Inflammatory macrophage treated with lipopolysaccharide for 1 hour (primary cell): Measurements from ENCODE around the gene APOA5.
A peak's percentile ranks its signal among the peaks of the same experiment; 100 is the strongest.

Experiments
- DNase-seq, 2 donors: peaks; one replicate each; pipeline ENCODE4 v3.0.0-alpha.2; 2020 to 2022

APOA5 gene

DNA sequence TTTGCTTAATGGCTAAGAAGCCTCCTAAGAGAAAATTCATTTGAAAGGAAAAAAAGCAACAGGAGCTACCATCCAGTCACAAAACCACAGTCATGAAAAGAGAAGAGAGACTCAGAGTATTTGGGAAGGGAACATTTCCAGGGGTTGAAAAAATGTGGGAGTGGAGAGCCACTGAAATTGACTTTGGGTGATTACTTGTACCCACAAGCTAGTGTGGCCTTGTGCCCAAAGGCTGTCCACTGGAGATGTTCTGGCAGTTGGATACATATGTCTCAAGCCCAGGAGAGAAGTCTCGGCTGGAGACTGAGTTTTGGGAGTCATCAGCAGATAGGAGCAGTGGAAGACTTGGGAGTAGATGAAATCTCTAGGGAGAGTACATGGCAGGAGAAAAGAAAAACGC, 3.2 kb upstream of the APOA5 start:
- DNase-seq: no peak

- peak in 1 of 2 donors; percentile 9 for DNase-seq
Measured at GRCh38 chr11:116793772-116794097, 2.1 kb upstream of the APOA5 start.

- DNase-seq: no peak
Measured at GRCh38 chr11:116792869-116793771, 1.4 kb upstream of the APOA5 start.

- DNase-seq: no peak
Measured at GRCh38 chr11:116792144-116792868, 627 bp upstream of the APOA5 start.

GRCh38 chr11:116791002-116791812, 472 bp downstream of the APOA5 start:
- peak; percentile 44 to 85 for DNase-seq

GRCh38 chr11:116790167-116791001, 1.3 kb downstream of the APOA5 start:
- DNase-seq: no peak

DNA sequence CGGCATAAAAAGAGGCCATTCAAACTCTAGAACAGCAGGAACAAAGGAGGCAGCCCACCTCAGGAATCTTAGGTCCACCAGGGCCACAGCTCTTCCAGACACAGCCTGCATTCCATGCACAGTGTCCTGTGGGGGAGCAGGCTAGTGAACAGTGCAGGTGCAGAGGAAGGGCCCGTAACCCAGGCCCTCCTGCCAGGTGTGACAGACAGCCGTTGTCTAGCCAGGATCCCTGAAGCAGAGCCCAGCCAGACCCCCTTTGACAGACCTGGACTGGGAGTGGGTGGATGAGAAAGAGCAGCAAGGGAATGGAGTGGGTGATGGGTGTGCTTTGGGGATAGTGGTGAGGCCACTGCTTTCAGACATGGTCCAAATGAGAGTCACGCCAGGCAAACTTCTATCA, 2.7 kb downstream of the APOA5 start:
- DNase-seq: no peak

GRCh38 chr11:116788534-116788933, 3.1 kb downstream of the APOA5 start:
- no peak for DNase-seq

DNA sequence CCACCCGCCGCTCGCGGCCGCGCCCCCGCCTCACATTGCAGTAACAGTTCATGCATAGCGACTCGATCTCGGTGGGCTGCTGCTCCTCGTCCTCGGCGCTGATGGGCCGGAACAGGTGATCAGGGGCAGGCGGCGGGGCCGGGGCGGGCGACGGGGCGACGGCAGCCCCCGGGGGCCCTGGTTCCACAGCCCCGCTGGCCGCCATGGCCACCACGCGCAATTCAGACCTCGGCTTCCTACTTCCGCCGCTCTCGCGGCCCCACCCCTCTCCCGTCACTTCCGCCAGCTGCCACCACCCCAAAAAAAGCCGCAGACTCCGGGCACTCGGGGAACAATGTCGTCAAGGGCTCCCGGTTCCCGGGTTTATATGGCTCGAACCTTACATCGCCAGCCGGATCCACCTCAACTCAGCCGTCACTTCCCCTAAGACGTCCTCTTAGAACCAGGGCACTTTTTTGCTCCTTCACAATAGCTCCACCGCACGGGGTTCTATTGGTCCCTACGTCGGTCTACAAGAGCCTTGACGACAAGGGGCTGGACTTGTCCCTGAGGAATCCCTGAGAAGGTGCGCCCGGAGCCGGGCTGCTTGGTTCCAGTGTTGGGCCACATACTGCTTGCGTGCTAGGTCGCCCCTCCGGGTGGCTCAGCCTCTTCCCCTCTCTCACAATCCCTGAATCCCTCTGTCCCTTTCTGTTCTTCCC, 3.7 kb downstream of the APOA5 start, which contains the start of gene ZPR1:
Gene ZPR1, minus strand, starts transcription at position 238 of the 701 bp plus-strand sequence. Its CDS starts 33 bp downstream, at position 205.
- DNase-seq: peak; percentile 69 to 85

- DNase-seq: no peak
Measured at GRCh38 chr11:116787436-116787785, 4.3 kb downstream of the APOA5 start.

DNA sequence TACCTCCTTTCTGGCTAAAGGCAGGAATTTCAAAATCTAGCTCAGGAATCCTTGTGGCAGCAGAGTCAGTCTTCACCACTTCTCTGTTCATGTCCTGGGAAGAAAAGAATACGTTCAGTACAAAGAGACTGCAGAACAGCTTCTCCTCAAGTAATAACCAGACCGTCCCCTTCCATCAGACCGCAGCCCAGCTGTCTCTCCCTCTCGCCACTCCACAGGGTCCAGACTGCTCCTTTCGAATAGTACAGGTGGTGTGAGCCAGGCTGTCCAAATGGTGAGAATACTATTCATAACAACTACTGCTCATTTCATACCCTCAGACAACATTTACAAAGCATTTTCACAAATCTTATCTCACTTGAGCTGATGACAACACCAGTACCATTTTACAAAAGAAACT, 4.7 kb downstream of the APOA5 start:
- DNase-seq: no peak

DNA sequence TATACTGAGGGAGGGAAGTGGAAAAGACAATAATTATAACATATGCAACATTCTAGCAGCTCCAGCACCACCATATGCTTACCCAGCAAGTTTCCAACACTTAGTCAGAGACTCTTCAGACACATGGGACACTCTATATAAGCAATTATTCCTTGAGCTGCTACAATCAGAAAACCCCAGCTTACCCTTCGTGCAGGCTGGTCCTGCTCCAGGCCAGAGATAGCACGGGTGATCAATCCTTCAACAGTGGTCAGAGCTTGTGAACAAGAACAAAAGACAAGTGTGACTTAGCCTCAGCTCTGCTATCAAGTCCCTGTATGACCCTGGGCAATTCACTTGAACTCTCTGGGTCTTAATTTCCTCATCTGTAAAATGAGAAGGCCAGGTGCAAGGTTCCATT, 5.4 kb downstream of the APOA5 start:
- DNase-seq: no peak

DNA sequence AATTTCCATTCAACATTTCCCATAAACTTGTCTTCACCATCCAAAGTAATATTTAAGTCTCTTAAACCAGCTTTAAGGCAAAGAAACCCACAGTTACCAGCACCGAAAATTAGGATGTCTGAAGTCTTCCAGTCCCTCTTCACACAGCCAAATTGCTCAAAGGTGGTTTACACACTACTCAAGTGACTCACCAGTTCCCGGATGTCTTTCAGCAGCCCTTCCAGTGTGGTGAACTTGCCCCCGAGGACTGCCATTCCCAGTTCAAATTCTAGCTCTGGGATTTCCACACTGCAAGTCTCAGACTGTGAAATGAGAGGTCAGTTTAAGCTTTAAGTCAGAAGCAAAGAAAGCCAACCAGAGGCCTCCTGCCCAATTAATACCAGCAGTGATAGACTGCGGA, 9.0 kb downstream of the APOA5 start:
- DNase-seq: no peak

DNA sequence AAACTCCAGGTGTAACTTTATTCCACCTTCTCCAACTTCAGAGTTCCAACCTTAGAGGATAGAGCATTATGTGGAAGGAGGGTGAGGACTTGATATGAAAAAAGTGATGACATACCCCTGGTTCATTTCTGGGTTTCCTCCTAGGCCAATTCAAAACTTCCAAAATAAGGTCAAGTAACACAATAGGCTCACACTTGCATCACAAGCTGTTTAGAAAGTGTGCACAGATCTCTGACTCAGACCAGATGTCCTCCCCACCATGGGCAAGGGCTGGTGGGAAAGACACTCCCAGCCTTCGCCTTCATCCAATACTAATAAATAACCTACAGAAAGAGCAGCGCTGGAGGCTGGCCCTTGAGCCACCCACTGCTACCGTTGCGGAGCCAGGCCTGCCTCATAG, 13.1 kb downstream of the APOA5 start:
- no peak for DNase-seq

GRCh38 chr11:116777056-116777455, 14.6 kb downstream of the APOA5 start:
- DNase-seq: no peak

GRCh38 chr11:116776522-116776984, 15.1 kb downstream of the APOA5 start:
- DNase-seq: no peak

DNA sequence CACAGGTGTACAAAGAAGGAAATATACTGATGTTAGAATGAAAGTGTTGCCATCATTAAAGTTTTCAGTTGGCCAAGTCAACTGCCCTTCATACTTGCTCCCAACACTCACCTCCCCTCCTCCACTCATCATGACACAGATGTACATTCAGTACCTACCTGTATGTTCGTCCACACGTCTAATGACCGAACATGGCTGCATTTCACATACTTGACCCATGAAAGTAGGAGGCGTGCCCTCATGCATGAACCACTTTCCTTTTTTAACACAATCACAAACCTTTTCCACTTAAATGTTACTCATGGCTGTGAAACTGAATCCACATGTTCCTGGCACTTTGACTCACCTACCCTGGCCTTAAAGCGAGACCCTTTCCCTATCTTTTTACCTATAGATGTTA, 15.7 kb downstream of the APOA5 start:
- no peak for DNase-seq

DNA sequence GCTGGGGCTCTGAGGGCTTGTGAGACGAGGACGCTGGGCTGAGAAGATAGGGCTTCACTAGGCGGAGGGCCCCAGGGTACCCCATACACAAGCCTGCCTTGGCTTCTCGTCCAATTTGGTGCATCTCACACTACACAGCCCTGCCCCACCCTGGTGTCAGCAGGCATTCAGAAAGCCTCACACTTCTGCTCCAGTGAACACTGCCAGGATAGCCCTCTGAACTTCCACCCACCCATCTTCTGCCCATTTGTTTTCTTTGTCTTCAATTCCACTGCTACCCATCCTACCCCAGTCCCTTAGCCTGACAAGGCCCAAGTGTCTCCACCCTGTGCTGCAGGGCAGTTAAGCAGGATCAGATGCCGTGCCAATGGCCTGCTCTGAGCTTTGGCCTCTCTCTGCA, 17.0 kb downstream of the APOA5 start:
- no peak for DNase-seq

DNA sequence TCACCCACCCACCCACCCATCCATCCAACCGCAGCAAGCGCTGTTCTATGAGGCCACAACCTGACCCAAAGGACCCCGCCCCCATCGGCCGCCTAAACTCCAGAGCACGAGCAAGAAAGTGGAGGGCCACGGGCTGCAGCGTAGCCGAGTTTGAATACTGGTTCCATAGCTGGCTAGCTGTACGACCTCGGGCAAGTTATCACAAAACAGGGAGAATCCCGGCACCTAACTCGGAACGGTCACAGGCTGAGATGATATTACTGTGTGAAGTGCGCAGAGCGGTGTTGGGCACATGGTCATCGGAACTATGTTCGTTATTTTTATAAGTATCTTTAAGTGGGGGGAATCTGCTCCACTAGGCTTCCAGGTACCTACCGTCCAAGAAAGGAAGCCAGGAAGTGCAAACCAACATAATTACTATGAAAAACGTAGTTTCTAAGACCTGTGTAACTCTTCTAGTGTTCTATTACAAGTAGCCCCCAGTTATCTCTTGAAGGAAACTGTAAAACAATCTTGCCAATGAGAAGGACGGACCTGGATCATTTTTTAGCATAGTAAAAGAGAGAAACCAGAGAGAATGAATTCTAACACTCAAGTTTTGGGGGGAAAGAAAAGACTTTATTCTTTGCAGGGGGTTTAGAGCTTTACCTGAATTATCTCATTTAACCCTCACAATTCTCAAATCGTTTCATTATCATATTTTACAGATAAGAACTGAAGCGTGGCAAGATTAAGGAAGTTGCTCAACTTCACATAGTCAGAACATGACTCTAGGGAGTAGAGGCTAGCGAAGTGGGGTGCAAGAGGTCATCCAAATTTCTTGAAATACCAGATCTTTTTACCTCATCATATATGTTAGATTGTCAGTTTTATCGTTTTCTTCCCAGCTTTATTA, 18.2 kb downstream of the APOA5 start:
- peak; percentile 44 to 58 for DNase-seq

GRCh38 chr11:116772443-116773202, 19.1 kb downstream of the APOA5 start, which contains the start of gene BUD13:
Gene BUD13, minus strand, starts transcription at chr11:116772987. Its CDS starts 23 bp downstream, at chr11:116772964.
- DNase-seq: peak; percentile 72 to 95
